GM21447 (cell line): ENCODE results near the gene DNM2.

Experiments used
- ATAC-seq: cut with Tn5 transposase; IDR thresholded peaks from one replicate; pipeline ENCODE4 v1.9.1; 2021; ENCODE audit not compliant: unreplicated experiment

The DNM2 gene

DNA sequence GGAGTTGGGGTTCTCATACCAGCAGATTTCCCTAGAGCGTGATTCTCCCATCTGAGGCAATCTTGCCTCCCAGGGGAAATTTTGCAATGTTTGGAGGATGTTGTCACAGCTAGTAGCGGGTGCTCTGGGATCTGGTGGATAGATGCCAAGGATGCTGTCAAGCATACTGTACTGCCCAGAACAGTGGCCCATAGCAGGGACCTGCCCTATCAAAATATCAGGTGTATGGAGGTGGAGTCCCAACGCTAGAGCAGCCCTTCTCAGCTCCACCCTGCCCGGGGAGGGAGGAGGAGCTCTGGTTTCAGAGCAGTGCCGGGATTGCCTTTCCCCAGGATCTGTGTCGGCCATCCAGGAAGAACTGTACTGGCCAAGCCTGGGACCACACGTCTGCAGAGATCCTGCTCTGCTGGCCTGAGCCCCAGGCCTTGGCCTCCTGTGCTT lies 27.5 kb upstream of the DNM2 start:
- ATAC-seq: no peak

DNA sequence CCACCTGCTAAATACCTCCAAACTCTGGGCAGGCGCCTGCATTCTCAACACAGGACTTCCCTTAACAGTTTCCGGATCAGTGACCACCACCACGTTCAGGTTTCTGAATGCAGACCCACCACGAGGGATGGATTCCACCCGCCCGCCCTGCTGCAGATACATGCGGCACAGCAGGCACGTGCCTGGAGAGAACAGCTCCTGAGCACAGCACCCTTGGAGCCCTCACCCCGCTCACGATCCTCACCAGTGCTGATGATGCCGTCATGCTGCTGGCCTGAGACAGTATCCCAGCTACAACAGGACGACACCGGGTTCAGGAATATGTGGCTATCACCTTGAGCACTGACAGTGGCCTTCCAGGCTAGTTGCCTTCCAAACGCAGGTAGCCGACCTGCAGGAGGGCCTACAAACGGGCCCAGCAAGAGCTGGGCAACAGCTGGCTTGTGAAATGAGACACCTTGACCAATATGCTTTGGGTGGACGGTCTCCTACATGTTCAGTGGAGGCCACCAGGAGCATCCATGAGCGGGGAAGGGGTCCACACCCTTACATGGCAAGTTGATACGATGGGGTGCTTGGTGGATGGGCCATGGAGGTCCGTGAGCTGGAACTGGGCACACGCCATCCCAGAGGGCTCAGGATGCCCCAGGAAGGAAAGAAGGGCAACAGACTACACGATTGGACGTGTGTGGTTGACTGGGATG lies 26.5 kb upstream of the DNM2 start:
- ATAC-seq: no peak

DNA sequence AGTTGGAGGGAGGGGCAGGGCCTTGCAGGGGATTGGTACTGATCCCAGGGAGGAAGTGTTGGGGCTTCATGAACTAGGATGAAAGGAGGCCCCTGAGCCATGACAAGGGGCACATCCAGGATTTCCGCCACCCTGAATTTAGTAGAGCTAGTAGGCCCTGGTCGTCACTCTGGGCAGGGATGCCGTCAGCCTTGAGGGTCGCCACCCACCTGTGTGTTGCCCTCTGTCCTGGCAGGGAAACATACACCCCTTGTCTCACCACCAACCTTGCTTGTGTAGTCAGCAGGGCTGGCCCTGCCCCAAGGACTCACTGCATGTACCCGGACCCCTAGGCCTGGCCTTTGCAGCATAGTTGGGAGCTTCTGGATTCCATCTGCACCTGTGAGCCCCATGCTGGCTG lies 26.0 kb upstream of the DNM2 start:
- ATAC-seq: no peak

DNA sequence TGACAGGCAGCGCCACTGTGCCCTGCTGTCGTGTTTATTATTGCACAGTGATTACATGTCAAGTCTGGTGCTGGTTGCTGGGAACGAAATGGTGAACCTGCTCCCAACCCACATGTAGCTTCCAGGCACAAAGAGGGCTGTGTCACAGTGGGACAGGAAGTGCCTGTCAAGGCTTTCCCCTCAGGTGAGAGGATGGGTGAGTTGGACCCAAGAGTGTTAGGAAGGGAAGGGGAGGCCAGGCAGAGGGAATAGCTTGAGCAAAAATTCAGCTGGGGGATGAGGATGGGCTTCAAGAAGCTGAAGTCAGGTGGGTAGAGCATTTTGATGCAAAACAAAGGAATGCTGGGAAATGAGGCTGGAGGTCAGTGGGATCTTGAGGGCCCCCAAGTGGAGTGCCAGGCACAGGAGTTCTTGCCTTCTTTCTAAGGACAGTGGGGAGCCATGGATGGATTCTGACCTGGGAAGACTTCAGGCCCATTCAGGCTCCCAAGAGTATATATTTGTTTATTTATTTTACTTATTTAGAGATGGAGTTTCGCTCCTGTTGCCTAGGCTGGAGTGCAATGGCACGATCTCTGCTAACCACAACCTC lies 25.1 kb upstream of the DNM2 start:
- ATAC-seq: no peak

DNA sequence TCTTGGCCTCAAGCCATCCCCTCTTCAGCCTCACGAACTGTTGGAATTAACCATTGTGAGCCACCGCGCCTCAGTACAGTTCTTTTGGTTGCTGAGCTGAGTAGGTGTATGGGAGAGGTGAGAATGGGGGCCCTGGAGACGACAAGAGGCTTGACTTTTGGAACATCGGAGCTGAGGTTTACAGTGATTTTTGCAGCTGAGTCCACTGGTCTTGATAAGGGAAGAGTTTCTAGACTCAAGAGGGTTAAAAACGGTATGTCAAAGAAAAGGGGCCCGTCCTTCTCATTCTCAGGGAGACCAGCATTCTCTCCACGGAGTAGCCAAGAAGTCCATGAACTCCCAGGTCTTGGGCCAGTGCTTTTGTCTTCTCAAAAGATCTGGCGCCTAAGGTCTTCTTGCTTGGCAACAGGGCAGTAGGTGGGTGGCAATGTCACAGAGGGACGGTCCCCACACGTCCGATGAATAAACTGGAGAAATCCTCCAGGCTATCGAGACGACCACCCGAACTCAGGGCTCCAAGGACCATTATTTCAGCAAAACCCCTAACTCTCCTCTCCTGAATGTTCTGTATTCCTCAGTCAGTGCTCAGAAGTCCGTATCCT lies 23.1 kb upstream of the DNM2 start:
- no peak for ATAC-seq

DNA sequence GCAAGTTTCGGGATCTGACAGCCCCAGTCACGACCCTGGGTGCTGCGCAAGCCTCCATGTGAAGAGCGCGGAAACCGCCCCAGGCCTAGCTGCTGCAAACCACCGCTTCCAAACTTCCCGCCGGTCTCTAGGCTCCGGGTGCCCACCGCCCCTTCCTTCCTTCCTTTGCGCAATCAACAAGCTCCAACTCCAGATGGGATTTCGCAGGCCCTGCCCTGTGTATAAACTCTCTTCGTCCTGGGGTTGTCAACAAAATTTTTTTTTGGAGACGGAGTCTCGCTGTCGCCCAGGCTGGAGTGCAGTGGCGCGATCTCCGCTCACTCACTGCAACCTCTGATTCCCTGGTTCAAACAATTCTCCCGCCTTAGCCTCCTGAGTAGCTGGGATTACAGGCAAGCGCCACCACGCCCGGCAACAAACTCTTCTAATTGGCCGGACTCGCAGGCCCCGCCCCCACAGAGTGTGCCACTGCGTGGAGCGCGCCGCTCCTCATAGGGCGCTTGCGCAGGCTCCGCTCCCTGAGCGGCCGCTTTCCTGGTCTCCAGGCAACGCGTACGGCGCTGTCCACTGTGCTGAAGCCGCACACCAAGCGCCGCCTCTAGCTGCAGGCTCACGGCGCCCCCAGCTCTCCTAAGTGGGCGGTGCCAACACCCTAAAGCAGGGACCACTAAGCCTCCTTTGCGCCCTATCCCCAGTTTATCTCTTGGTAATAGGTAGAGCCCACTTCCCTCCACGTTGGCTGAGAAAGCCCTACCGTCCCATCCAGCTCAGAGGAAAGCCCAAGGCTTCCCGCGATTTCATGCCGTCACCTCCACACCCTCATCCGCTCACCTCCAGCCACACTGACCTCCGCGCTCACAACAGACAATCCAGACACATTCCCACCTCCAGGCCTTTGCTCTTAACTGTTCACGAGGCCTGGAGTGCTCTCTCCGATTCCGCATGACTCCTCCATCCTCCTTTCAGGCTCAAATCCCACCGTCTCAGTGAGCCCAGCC lies 22.2 kb upstream of the DNM2 start:
- peak; percentile 79 for ATAC-seq

DNA sequence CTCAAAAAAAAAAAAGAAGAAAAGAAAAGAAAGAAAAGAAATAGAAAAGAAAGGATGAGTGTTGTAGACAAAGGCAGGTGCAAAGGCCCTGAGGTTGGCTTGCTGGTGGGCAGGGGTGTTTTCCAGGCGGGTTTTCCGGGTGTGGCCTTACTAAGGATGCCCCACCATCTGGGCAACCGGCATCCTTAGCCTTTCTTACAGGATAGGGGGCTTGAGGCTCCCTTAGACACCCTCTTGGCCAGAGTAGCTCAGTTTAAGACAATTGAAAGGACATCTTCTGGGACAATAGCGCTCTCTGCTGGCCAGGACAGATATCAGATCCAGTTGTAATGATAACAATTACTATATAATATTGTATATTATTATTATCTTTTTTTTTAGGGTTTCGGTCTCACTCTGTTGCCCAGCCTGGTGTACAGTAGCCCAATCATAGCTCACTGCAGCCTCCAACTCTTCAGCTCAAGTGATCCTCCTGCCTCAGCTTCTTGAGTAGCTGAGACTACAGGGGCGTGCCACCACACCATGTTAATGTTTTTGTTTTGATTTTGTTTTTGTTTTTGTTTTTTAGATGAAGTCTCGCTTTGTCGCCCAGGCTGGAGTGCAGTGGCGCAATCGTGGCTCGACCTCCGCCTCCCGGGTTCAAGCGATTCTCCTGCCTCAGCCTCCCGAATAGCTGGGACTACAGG lies 18.1 kb upstream of the DNM2 start:
- no peak for ATAC-seq

DNA sequence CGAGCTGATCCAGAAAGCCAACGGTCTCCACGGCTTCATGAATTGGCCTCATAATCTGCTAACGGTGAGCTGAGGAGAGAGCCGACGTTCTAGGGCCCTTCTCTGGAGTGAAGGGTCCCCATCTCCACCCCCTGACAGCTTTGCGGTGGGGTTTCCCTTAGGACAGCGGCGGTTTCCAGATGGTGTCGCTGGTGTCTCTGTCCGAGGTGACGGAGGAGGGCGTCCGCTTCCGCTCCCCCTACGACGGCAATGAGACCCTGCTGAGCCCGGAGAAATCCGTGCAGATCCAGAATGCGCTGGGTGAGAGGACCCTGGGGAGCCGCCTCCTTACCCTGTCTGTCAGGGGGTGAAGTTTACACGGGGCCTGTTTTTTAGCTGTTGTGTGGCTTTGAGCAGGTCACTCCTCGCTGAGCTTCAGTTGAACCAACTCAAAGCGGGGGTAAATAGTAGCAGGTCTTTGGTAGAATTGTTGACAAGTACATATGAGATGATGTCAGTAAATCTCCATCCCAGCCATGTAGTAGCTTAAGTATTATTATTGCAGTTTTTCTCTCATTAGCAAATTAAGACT lies 15.8 kb upstream of the DNM2 start:
- peak; percentile 28 for ATAC-seq

DNA sequence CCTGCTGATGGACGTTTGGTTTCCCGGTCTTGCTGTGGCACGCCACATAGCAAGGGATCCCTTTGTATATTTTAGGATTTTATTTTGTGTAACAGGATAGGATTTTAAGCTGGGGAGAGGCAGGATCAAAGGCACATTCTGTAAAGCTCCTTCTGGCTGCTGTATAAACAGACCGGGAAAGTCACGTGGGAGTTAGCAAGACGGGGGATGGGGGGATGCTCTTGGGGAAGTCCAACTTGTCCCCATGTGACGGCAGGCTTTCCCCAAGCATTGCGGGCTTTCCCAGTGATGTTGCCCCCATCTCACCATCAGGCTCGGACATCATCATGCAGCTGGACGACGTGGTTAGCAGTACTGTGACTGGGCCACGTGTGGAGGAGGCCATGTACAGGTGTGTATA lies 10.9 kb upstream of the DNM2 start:
- ATAC-seq: no peak

DNA sequence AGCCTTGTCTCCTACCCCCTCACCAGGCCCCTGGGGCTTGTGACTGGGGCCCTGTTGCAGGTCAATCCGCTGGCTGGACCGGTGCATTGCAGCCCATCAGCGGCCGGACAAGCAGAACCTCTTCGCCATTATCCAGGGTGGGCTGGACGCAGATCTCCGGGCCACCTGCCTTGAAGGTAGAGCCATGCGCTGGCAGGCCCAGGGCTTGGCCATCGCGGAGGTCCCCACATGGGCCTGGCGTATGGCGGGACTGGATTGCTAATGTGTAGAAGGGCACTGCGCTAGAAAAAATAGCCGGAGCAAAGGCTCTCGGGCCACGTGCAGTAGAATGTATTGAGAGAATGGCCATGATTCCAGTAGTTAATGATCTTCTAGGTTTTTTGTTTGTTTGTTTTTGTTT lies 10.4 kb upstream of the DNM2 start:
- no peak for ATAC-seq

DNA sequence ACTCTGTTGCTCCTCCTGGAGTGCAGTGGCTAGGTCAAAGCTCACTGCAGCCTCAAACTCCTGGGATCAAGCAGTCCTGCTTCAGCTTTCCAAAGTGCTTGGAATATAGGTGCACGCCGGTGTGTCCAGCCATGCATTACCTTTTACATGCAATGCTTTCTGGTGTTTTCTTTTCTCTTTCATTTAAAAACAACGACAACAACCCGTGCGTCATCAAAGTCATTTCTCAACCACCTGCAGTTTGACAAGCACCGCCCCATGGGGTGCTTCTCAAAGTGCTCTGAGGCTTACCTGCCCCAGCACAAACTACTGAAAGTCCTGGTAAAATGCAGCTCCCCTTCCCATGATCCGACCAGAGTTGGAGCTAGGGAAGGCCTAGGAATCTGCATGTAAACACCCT lies 9.6 kb upstream of the DNM2 start:
- no peak for ATAC-seq

DNA sequence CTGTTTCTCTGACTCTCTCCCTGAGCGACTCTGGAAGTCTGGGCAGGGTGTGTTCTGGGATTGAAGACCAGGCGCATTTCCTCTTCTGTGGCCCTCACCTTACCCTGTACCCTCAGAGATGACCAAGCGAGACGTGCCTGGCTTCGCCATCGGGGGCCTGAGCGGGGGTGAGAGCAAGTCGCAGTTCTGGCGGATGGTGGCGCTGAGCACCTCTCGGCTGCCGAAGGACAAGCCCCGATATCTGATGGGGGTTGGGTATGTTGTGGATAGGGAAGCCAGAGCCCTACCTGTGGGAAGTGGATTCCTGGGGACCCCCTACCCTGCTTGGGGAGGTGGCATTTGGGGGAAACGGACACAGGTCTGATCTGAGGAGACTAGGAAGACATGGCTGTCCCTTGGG lies 5.8 kb upstream of the DNM2 start:
- ATAC-seq: no peak

DNA sequence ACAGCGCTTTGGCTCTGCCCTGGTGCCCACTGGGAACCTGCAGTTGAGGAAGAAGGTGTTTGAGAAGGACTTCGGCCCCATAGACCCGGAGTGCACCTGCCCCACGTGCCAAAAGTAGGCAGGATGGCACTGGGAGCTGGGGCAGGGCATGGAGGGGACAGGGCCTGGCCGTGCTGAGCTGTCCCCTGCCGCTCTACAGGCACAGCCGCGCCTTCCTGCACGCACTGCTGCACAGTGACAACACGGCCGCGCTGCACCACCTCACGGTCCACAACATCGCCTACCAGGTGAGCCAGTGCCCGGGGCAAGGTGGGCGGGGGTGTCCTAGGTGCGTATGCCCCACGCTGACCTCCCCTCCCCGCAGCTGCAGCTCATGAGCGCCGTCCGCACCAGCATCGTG lies 5.1 kb upstream of the DNM2 start:
- ATAC-seq: no peak

DNA sequence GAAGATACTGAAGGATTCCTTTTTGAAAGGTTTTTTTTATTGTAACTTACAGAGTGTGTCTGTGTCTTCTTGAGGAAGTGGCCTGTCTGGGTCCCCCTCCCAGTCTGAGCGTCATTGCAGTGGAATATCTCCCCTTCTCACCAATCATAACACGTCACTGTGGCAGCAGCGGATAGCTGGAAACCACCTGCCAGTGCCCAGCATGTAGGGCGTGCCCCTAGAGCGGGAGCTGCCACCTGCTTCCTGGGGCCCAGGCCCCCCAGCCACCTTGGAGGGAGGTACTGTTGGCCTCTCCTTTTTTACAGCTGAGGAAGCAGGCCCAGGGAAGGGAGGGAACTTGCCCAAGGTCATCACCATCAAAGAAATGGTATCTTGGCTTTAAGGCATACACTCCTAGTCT lies 4.6 kb upstream of the DNM2 start:
- no peak for ATAC-seq

DNA sequence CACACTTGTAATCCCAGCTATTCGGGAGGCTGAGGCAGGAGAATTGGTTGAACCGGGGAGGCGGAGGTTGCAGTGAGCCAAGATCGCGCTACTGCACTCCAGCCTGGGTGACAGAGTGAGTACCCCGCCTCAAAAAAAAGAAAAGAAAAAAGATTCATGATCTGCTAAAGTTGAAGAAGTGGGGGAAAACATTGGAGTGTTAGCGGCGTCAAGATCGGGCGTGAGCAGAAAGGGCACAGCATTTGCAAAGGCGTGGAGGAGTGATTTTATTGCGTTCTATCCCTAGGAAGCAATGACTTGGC lies 874 bp upstream of the DNM2 start:
- no peak for ATAC-seq

DNA sequence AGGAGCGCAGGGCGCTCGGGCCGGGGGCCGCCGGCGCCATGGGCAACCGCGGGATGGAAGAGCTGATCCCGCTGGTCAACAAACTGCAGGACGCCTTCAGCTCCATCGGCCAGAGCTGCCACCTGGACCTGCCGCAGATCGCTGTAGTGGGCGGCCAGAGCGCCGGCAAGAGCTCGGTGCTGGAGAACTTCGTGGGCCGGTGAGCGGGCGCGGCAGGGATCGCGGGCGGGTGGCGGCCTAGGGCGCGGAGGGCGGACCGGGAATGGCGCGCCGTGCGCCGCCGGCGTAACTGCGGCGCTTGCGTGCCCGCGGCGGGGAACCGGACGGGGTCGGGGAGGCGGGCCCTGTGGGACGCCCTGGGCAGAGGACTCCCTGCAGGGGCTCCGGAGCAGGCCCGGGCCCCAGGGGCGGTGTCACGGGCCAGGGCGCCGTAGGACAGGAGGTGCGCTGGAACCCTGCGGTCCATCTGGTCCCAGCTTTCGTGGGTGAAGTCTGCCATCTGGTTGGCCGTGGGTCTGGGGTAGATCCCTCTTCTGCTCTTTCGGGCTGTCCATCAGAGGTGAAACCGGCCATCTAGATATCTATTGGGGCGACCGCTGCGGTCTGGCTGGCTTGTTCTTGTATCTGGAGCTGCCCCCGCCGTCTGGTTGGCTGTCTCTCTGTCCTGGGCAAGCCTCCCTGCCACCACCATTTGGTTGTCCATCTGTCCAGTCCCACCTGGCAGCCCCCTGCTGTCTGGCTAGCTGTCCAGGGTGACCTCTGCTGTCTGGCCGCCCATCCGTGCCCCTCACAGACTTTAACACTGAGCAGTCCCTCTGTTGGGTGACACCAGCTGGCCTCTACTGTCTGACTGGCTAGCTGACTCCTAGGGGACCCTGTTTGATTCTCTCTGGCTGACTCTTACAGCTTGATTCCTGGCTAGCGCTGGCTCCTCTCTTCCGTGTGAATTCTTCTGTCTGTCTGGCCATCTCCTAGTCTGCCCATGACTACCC lies 622 bp downstream of the DNM2 start:
- ATAC-seq: no peak

DNA sequence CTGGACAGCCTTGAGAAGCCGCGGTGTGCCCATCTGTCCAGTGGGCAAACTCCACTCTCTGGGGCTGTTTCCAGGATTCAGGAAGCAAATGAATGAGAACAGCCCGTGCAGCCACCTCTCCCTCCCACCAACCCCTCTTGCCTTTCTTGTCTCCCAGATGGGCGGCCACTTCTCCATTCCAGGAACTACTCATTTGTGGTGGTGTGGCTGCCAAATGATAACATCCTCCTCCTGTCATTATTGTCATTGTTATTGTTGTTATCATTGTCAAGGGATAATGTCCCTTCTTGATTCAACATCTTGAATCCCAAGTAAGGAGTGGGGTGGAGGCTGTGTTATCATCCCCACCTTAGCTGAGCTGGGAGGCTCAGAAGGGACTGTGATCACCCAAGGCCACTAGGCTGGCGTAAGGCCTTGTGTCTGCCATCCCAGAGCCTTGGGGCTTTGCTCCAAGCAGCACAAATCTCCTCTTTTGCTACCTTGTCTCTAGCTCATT lies 1.6 kb downstream of the DNM2 start:
- ATAC-seq: no peak

DNA sequence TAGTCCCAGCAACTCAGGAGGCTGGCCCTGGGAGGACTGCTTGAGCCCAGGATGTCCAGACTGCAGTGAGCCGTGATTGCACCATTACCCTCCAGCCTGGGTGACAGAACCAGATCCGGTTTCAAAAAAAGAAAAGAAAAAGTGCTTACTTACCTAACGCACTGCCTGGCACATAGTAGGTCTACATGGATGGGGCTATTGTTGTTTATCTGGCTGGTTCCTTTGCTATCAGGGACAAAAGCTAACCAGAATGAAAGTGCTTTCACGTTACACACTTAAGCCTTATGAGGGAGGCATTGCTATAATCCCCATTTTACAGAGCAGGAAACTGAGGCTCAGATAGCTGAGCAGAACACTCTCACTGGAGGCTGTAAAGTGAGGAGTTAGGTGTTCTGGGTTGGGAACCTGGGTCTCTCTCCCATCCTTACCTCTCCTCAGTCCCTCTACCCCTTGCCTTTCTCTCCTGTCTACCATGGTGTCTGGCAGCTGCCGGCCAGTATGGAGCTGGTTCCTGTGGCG lies 2.8 kb downstream of the DNM2 start:
- ATAC-seq: no peak

DNA sequence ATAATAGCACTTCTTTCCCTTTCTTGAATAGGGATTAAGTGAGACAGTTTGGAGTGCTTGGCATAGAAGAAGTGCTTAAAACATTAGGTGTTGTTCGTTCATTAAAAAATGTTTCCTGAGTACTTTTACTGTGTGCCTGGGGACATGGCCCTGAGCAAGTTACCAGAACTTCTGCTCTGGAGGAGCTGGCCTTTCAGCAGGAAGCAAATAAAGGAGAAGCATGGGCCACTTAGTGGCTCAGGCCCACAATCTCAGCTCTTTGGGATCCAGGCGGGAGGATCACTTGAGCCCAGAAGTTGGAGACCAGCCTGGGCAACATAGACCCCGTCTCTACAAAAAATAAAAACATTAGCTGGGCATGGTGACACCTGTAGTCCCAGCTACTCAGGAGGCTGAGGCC lies 5.7 kb downstream of the DNM2 start:
- no peak for ATAC-seq
